Omental fat pad (tissue), 4 donors: ENCODE measurements around the gene CHRNA9. TPM values are rescaled to one million over a fixed set of nuclear protein-coding genes. Genes with fewer than 3 reads are reported as not detected.

ENCODE experiments used
- ATAC-seq: fragments of 150-250 bp; one replicate; pipeline ENCODE4 v1.9.1; 2016; ENCODE audit warnings: mild to moderate bottlenecking, moderate library complexity; ENCODE audit not compliant: low FRiP score
- DNase-seq: peaks from one replicate; pipeline ENCODE4 v3.0.0-alpha.2; 2019; ENCODE audit warnings: low spot score
- CTCF ChIP-seq, 3 donors: fragments of 450-650 bp; IDR thresholded peaks; one replicate each; pipeline ENCODE4 v1.5.1; 2016 to 2017; ENCODE audit warnings: antibody characterized with exemption in 3 of 3, mild to moderate bottlenecking in 3 of 3, moderate library complexity in 2 of 3
- total RNA-seq, 4 donors: library from RNA; depleted of rRNA; stranded (reverse); fragments of >200 nt; gene quantifications; one replicate each; pipeline ENCODE4 v1.1.0, GENCODE V29; 2016

Gene CHRNA9
- total RNA-seq, 4 donors from 2014 or later, result not detected

- DNase-seq, result no peak
- ATAC-seq, result no peak
- no peak for TF ChIP-seq CTCF (IDR thresholded peaks at IDR 0.05)
These were observed 13.4 kb upstream of the CHRNA9 start for GRCh38 chr4:40321574-40322275.

GRCh38 chr4:40322811-40323210 lies 12.3 kb upstream of the CHRNA9 start:
- ATAC-seq (peak; percentile 71), DNase-seq (no peak)
- no peak for TF ChIP-seq CTCF (IDR thresholded peaks at IDR 0.05)

- no peak for TF ChIP-seq CTCF (IDR thresholded peaks at IDR 0.05)
- no peak for DNase-seq
- no peak for ATAC-seq
These were observed 11.3 kb upstream of the CHRNA9 start for GRCh38 chr4:40323866-40324265.

GRCh38 chr4:40325406-40326019 lies 9.6 kb upstream of the CHRNA9 start:
- ATAC-seq, result peak; percentile 69
- TF ChIP-seq CTCF (IDR thresholded peaks at IDR 0.05), result peak in 1 of 3 donors; percentile 40
- no peak for DNase-seq

GRCh38 chr4:40327340-40327739 lies 7.8 kb upstream of the CHRNA9 start:
- no peak for DNase-seq
- no peak for TF ChIP-seq CTCF (IDR thresholded peaks at IDR 0.05)
- ATAC-seq, result no peak

- no peak for DNase-seq
- no peak for TF ChIP-seq CTCF (IDR thresholded peaks at IDR 0.05)
- no peak for ATAC-seq
These were observed 6.8 kb upstream of the CHRNA9 start for GRCh38 chr4:40328383-40328782.

GRCh38 chr4:40329805-40330204 lies 5.3 kb upstream of the CHRNA9 start:
- no peak for TF ChIP-seq CTCF (IDR thresholded peaks at IDR 0.05)
- no peak for ATAC-seq
- DNase-seq, result no peak
